IPS-11a (cell line): ENCODE results near the gene UPF3A.

Experiments
- H3K4me3 ChIP-seq: one replicate; pipeline ENCODE4 v1.5.1; 2013; ENCODE audit warnings: low read depth, low read length, control low read depth

UPF3A gene

GRCh38 chr13:114303700-114304327, 22.4 kb downstream of the UPF3A start:
- H3K4me3 ChIP-seq = no peak overlapping the region

DNA sequence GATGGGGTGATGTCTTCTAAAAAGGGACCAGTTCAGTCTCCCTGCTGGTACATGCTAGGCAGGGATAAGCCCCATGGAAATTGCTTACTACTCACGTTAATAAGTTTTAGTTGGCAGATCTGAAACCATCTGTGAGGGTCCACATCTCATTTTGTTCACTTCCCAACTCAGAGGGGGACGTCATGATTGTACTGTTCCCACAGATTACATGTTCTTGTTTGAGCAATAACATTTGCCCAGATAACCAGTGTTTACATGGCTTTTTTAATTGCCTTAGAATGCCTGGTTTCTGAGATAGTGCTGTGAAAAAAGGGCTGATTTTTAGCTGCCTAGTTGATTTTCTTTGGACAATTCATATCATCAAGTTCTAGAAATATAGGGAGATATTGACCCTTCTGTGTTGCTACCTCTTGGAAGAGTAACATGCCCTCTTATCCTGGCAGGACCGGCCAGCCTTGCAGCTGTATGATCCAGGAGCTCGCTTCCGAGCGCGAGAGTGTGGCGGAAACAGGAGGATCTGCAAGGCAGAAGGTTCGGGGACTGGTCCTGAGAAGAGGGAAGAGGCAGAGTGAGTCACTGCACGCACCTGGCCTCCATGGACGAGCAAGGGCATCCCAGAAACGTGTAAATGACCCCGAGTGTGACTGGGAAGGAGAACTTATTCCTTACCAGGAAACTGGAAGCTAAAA, 23.1 kb downstream of the UPF3A start:
- H3K4me3 ChIP-seq = no peak overlapping the region

GRCh38 chr13:114309086-114309485, 27.7 kb downstream of the UPF3A start:
- no peak overlapping the region for H3K4me3 ChIP-seq

DNA sequence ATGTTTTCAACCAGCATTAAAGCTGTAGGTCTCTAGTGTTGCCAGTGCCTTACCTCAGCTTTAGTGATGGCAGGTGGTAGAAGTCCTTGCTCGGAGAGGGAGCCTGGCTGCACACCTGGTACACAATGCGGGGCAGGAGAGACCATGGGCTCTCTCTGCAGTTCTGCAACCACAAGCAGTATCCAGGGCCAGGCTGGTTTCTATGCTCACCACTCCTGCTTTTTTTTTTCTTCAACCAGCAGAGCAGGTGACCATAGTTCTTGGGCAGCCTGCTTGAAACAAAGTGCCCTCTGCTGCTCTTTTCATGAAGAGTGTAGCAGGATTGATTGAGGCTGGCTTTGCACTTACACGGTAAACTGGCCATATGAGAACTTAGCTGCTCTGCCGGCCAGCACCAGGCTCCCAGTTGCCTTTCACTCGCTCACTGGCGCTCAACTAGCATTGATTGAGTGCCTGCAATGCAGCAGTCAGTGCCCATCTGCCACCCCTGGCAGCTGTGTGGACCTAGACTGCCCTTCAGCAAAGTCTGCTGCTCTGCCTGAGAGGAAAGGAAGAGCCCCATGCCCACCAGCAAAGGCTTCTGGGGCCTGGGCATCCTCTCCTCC, 28.5 kb downstream of the UPF3A start:
- H3K4me3 ChIP-seq = no peak overlapping the region

GRCh38 chr13:114310956-114311355, 29.6 kb downstream of the UPF3A start:
- H3K4me3 ChIP-seq = no peak overlapping the region

GRCh38 chr13:114311387-114311786, 30.0 kb downstream of the UPF3A start:
- no peak overlapping the region for H3K4me3 ChIP-seq

DNA sequence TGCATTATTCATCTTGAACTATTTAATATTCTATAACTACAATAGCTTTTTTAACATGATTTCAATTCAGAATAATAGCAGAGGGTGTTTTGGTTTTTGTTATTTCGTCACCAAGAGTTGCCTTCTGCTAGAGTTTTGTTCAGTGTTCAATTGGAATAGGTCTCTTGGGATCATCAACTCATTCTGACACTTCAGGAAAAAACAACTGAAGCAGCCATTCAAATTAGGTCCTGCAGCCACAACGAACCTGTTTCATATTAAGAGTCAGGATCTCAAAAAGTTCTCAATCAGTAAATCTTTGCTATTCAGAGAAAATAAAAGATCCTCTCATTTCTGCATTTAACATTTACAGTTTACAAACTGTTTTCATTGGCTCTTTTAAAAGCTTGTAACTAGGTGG, 30.5 kb downstream of the UPF3A start:
- H3K4me3 ChIP-seq = no peak overlapping the region

DNA sequence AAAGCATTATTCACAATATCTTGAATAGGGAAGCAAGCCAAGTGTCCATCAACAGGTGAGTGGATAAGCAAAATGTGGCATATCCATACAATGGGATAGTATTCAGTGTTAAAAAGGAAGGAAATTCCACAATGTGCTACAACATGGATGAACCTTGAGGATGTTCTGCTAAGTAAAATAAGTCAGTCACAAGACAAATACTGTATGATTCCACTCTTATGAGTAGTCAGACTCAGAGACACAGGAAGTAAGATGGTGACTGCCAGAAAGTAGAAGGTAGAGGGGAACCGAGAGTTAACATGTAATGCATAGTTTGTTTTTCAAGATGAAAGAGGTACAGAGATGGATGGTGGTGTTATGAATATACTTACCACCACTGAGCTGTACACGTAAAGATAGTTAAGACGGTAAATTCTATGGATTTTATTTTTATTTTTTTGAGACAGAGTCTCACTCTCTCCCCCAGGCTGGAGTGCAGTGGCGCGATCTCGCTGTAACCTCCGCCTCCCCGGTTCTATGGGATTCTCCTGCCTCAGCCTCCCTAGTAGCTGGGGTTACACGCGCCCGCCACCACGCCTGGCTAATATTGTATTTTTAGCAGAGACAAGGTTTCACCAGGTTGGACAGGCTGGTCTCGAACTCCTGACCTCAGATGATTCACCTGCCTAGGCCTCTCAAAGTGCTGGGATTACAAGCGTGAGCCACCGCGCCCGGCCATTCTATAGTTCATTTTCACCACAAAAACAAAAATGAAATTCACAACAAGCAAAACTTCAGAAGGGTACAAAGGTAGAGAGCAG, 31.9 kb downstream of the UPF3A start:
- peak overlapping the region; percentile 84 for H3K4me3 ChIP-seq

DNA sequence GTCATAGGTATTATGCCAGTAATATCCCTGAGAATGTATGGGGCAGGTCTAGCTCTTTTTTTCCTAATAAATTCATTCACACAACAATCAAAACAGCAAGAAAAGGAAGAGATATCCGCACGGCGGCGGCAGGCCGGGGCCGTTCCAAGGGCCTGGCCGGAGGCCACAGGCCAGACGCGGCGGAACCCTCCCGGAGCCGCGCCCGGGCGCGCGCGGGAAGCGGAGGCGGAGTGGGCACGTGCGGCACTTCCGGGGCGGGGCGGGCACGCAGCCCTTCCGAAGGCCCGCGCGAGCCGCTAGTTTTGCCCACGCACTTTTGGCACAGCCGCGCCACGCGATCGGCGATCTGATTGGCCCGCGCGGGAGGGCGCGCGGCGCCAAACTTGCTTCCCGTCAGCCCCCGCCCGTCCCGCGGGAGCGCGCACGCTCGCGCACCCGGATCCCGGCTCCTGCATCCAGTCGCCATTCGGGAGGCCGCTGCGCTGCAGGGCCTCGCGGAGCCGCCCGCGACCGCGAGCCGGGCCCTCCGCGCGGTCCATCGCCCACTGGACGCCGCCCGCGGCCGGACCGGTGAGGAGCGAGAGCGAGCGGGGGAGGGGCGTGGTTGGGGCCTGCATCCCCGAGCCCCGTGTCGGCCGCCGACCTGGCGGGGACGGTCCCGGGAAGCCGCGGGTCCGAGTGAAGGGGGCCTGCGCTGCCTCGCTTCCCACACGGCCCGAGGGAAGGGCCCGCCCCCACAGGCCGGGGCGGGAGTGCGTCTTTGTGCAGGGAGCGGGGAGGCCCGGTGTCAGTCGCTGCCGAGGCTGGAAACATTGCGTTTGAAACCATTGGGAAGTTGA, 32.9 kb downstream of the UPF3A start, which contains the start of gene CHAMP1:
Gene CHAMP1, plus strand, starts transcription at position 430 of the 839 bp plus-strand sequence. CDS start 9,340 bp downstream, outside the sequence.
- H3K4me3 ChIP-seq = peak within 1 kb of the TSS; percentile 84

- H3K4me3 ChIP-seq = peak overlapping the region; percentile 84
These were observed 33.8 kb downstream of the UPF3A start for GRCh38 chr13:114315074-114315785.

DNA sequence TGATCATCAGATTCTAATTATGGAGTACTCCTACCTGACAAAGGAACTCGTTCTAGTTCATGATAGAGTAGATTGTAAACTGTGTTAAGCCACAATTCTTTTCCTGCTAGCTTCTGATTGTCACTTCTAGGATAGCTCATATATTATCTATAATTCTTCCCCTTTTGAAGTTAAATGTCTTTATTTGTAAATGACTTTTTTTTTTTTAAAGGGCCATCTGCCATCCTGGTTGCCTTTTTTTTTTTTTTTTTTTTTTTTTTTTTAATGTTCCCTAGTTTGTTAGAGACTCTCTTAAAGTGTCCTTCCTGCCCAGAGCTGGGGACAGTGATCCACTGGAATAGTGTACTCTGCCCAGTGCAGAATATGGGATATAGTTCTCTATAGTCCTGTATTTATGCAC, 37.2 kb downstream of the UPF3A start:
- H3K4me3 ChIP-seq = no peak overlapping the region

DNA sequence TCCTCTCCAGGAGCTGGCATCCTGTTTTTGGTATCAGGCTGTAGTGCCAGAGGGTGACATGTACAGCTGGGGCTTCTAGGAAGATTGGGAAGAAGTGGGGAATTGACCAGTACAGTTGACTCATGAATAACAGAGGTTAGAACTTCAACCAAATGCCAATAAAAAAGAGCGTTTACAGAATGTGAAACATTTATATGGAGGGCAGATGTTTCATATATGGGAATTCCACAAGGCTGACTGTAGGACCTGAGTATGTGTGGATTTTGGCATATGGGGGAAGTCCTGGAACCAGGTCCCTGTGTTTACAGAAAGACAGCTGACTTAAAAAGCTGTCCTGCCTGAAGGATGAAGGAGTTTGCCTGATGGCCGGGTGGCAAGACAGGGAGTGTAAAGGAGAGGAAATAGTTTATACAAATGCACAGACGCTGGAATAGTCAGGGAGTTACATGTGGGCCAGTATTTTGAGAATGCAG, 38.1 kb downstream of the UPF3A start:
- H3K4me3 ChIP-seq = no peak overlapping the region

- H3K4me3 ChIP-seq = no peak overlapping the region
These were observed 38.7 kb downstream of the UPF3A start for GRCh38 chr13:114320065-114320464.

DNA sequence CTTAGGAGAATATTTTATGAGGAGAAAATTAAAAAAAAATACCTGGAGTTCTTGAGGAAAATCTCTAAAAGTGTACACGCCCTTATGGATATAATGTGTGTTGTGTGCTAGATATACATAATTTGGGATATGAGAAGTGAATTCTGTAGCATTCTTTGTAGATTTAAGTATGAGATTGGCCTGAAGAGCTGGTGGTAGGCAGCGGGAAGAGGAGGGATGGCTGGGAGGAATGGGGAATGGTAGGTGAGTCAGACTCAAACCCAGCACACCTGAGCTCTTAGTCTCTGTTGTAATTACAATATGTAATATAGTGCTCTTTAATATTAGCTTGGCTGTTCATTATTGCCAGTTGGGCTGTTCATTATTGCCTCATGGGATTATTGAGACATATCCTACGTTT, 39.9 kb downstream of the UPF3A start:
- H3K4me3 ChIP-seq = no peak overlapping the region

- H3K4me3 ChIP-seq = no peak overlapping the region
These were observed 41.9 kb downstream of the UPF3A start for GRCh38 chr13:114323349-114323748.

DNA sequence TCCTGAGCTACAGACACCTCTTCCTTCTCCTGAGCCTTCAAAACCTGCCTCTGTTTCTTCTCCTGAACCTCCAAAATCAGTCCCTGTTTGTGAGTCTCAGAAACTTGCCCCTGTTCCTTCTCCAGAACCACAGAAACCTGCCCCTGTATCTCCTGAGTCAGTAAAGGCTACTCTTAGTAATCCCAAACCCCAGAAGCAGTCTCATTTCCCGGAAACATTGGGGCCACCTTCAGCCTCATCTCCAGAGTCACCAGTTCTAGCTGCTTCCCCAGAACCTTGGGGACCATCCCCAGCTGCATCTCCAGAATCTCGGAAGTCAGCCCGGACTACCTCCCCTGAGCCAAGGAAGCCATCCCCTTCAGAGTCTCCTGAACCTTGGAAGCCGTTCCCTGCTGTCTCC, 42.9 kb downstream of the UPF3A start:
- H3K4me3 ChIP-seq = no peak overlapping the region

- no peak overlapping the region for H3K4me3 ChIP-seq
These were observed 44.3 kb downstream of the UPF3A start for GRCh38 chr13:114325729-114326128.

GRCh38 chr13:114328034-114328433, 46.6 kb downstream of the UPF3A start:
- H3K4me3 ChIP-seq = no peak overlapping the region

- H3K4me3 ChIP-seq = no peak overlapping the region
These were observed 47.2 kb downstream of the UPF3A start for GRCh38 chr13:114328595-114328994.

- H3K4me3 ChIP-seq = no peak overlapping the region
These were observed 48.7 kb downstream of the UPF3A start for GRCh38 chr13:114330086-114330485.
